Measurements from ENCODE around the gene RUNX2.

DNA sequence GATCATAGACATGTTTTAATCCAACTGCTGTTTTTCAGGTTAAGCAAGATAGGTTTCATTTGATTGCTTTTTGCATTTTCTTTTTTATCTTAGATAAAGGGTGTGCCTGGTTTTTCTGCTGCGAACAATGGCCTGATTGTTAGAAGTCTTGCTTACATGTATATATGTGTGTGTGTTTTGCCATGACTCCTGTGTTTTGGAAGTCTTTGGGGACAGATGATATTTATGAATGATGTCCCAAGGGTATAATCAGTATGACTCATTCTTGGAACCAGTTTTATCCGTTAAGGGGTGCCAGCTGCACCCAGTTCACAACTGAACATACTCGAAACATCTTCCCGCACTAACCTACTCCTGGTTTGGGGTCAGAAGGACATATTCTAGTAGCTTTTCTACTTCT, 279.7 kb downstream of the RUNX2 start:
- TF ChIP-seq ATF3 (IDR thresholded peaks at IDR 0.05) (no peak), ATF3 (CRISPR knock-in tag; conservative IDR thresholded peaks at IDR 0.05) (no peak), RBBP5 (IDR thresholded peaks at IDR 0.05; ENCODE audit: borderline replicate concordance, insufficient read depth, low read length, poor library complexity, severe bottlenecking) (no peak), ZNF311 (CRISPR knock-in tag; IDR thresholded peaks at IDR 0.05) (no peak), PHF8 (IDR thresholded peaks at IDR 0.05; ENCODE audit: borderline replicate concordance, low read length) (no peak), YY1 (IDR thresholded peaks at IDR 0.05; ENCODE audit: borderline replicate concordance in 1 of 3, control insufficient read depth in 1 of 3, extremely low read depth in 1 of 3, insufficient read depth in 3 of 3, insufficient read length in 1 of 3, insufficient replicate concordance in 2 of 3, low read depth in 1 of 3, low read length in 2 of 3) (no peak), SP1 (CRISPR knock-in tag; IDR thresholded peaks at IDR 0.05) (no peak), RFX5 (IDR thresholded peaks at IDR 0.05; ENCODE audit: low read depth, low read length) (no peak), ZNF384 (IDR thresholded peaks at IDR 0.05; ENCODE audit: low read depth, low read length) (no peak), BRCA1 (IDR thresholded peaks at IDR 0.05) (no peak), BRCA1 (CRISPR knock-in tag; IDR thresholded peaks at IDR 0.05) (no peak), HDAC3 (IDR thresholded peaks at IDR 0.05; ENCODE audit: borderline replicate concordance, partially characterized antibody) (no peak), YBX1 (IDR thresholded peaks at IDR 0.05) (no peak), NFYB (IDR thresholded peaks at IDR 0.05; ENCODE audit: extremely low read depth, insufficient read length) (no peak), FOXK2 (conservative IDR thresholded peaks at IDR 0.05 in 1 of 2, IDR thresholded peaks at IDR 0.05 in 1 of 2; ENCODE audit: low read depth in 2 of 2) (no peak)
- TF ChIP-seq, protein P1, sequence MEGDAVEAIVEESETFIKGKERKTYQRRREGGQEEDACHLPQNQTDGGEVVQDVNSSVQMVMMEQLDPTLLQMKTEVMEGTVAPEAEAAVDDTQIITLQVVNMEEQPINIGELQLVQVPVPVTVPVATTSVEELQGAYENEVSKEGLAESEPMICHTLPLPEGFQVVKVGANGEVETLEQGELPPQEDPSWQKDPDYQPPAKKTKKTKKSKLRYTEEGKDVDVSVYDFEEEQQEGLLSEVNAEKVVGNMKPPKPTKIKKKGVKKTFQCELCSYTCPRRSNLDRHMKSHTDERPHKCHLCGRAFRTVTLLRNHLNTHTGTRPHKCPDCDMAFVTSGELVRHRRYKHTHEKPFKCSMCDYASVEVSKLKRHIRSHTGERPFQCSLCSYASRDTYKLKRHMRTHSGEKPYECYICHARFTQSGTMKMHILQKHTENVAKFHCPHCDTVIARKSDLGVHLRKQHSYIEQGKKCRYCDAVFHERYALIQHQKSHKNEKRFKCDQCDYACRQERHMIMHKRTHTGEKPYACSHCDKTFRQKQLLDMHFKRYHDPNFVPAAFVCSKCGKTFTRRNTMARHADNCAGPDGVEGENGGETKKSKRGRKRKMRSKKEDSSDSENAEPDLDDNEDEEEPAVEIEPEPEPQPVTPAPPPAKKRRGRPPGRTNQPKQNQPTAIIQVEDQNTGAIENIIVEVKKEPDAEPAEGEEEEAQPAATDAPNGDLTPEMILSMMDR (IDR thresholded peaks at IDR 0.05 in 2 of 3, conservative IDR thresholded peaks at IDR 0.05 in 1 of 3; ENCODE audit: insufficient read depth in 2 of 3, low read depth in 1 of 3, low read length in 3 of 3) = no peak

All from K562 (cell line).